SK-N-SH treated with all-trans-retinoic acid at 6 μM for 48 hours (cell line): Measurements from ENCODE around the gene WSCD2.

ENCODE experiments used
- ATAC-seq: fragments of 200-7000 bp; cut with Tn5 transposase; 3 replicates; pipeline ENCODE4 v1.9.1; 2020; ENCODE audit warnings: mild to moderate bottlenecking, moderate library complexity
- BACH2 ChIP-seq: fragments of 250-450 bp; sonication (Bioruptor Pico); IDR thresholded peaks from 2 replicates; pipeline ENCODE4 v1.9.0; 2021; ENCODE audit warnings: mild to moderate bottlenecking, borderline replicate concordance
- CREB5 ChIP-seq: fragments of 250-450 bp; sonication (Bioruptor Pico); IDR thresholded peaks from 2 replicates; pipeline ENCODE4 v1.5.1; 2020; ENCODE audit warnings: low read depth, mild to moderate bottlenecking, moderate library complexity
- CSDC2 ChIP-seq: fragments of 250-450 bp; sonication (Bioruptor Pico); IDR thresholded peaks from 2 replicates; pipeline ENCODE4 v1.5.0; 2020; ENCODE audit warnings: mild to moderate bottlenecking, moderate library complexity
- ESRRG ChIP-seq: fragments of 250-450 bp; sonication (Bioruptor Pico); IDR thresholded peaks from 2 replicates; pipeline ENCODE4 v1.6.1; 2021; ENCODE audit warnings: mild to moderate bottlenecking
- GLIS3 ChIP-seq: fragments of 250-450 bp; sonication (Bioruptor Pico); IDR thresholded peaks from 2 replicates; pipeline ENCODE4 v1.5.0; 2020; ENCODE audit warnings: mild to moderate bottlenecking, moderate library complexity
- OSR1 ChIP-seq: fragments of 250-450 bp; sonication (Bioruptor Pico); IDR thresholded peaks from 2 replicates; pipeline ENCODE4 v1.8.0; 2022; ENCODE audit warnings: moderate library complexity, mild to moderate bottlenecking, inconsistent platforms
- PATZ1 ChIP-seq: fragments of 250-450 bp; sonication (Bioruptor Pico); IDR thresholded peaks from 2 replicates; pipeline ENCODE4 v1.8.0; 2020; ENCODE audit warnings: mild to moderate bottlenecking, moderate library complexity, borderline replicate concordance
- POU6F1 ChIP-seq: fragments of 250-450 bp; sonication (Bioruptor Pico); IDR thresholded peaks from 2 replicates; pipeline ENCODE4 v1.8.0; 2021; ENCODE audit warnings: low read depth, mild to moderate bottlenecking, moderate library complexity, borderline replicate concordance
- PPARA ChIP-seq: fragments of 250-450 bp; sonication (Bioruptor Pico); IDR thresholded peaks from 2 replicates; pipeline ENCODE4 v1.5.0; 2020; ENCODE audit warnings: mild to moderate bottlenecking, borderline replicate concordance
- RARB ChIP-seq: fragments of 250-450 bp; sonication (Bioruptor Pico); IDR thresholded peaks from 2 replicates; pipeline ENCODE4 v1.8.0; 2021; ENCODE audit warnings: mild to moderate bottlenecking, moderate library complexity
- SNAI2 ChIP-seq: fragments of 250-450 bp; sonication (Bioruptor Pico); IDR thresholded peaks from 2 replicates; pipeline ENCODE4 v1.5.0; 2020; ENCODE audit warnings: mild to moderate bottlenecking, moderate library complexity
- TCF4 ChIP-seq: fragments of 250-450 bp; sonication (Bioruptor Pico); IDR thresholded peaks from 2 replicates; pipeline ENCODE4 v1.8.0; 2021; ENCODE audit warnings: mild to moderate bottlenecking, moderate library complexity, borderline replicate concordance
- TOX ChIP-seq: fragments of 250-450 bp; sonication (Bioruptor Pico); IDR thresholded peaks from 2 replicates; pipeline ENCODE4 v1.8.0; 2021; ENCODE audit warnings: mild to moderate bottlenecking, moderate library complexity, borderline replicate concordance
- TSHZ2 ChIP-seq: fragments of 250-450 bp; sonication (Bioruptor Pico); IDR thresholded peaks from 2 replicates; pipeline ENCODE4 v1.5.0; 2020; ENCODE audit warnings: mild to moderate bottlenecking, moderate library complexity
- ZC3H10 ChIP-seq: fragments of 250-450 bp; sonication (Bioruptor Pico); IDR thresholded peaks from 2 replicates; pipeline ENCODE4 v1.5.1; 2021; ENCODE audit warnings: mild to moderate bottlenecking, moderate library complexity
- ZFP3 ChIP-seq: fragments of 250-450 bp; sonication (Bioruptor Pico); IDR thresholded peaks from 2 replicates; pipeline ENCODE4 v1.5.0; 2020; ENCODE audit warnings: mild to moderate bottlenecking, moderate library complexity
- ZFP30 ChIP-seq: fragments of 450-650 bp; formaldehyde crosslinking; IDR thresholded peaks from 2 replicates; pipeline ENCODE4 v1.5.0; 2022; ENCODE audit warnings: mild to moderate bottlenecking, moderate library complexity
- ZNF565 ChIP-seq: fragments of 450-650 bp; formaldehyde crosslinking; conservative IDR thresholded peaks from 2 replicates; pipeline ENCODE4 v1.5.0; 2020; ENCODE audit warnings: low read depth, mild to moderate bottlenecking, moderate library complexity
- ZNF70 ChIP-seq: fragments of 450-650 bp; formaldehyde crosslinking; IDR thresholded peaks from 2 replicates; pipeline ENCODE4 v1.5.0; 2020; ENCODE audit warnings: mild to moderate bottlenecking, moderate library complexity
- ZNF8 ChIP-seq: fragments of 450-650 bp; formaldehyde crosslinking; IDR thresholded peaks from 2 replicates; pipeline ENCODE4 v1.5.0; 2020; ENCODE audit warnings: mild to moderate bottlenecking, moderate library complexity

The WSCD2 gene

GRCh38 chr12:108190529-108190928 lies 61.4 kb downstream of the WSCD2 start:
- no peak for ATAC-seq
- TF ChIP-seq CSDC2 (CRISPR knock-in tag), result no peak
- no peak for TF ChIP-seq ZFP30 (CRISPR knock-in tag)
- no peak for TF ChIP-seq GLIS3 (CRISPR knock-in tag)
- TF ChIP-seq PATZ1 (CRISPR knock-in tag), result no peak
- TF ChIP-seq ZNF70 (CRISPR knock-in tag), result no peak
- no peak for TF ChIP-seq PPARA (CRISPR knock-in tag)
- TF ChIP-seq TOX (CRISPR knock-in tag), result no peak
- no peak for TF ChIP-seq OSR1 (CRISPR knock-in tag)
- TF ChIP-seq TSHZ2 (CRISPR knock-in tag), result no peak
- no peak for TF ChIP-seq ZFP3
- no peak for TF ChIP-seq BACH2 (CRISPR knock-in tag)
- no peak for TF ChIP-seq ZC3H10 (CRISPR knock-in tag)
- TF ChIP-seq RARB (CRISPR knock-in tag), result no peak
- no peak for TF ChIP-seq CREB5 (CRISPR knock-in tag)
- TF ChIP-seq SNAI2 (CRISPR knock-in tag), result no peak
- TF ChIP-seq TCF4, result no peak
- TF ChIP-seq ZNF8 (CRISPR knock-in tag), result no peak
- no peak for TF ChIP-seq ZNF565 (CRISPR knock-in tag)

GRCh38 chr12:108191086-108191485 lies 62.0 kb downstream of the WSCD2 start:
- ATAC-seq, result no peak
- no peak for TF ChIP-seq ZNF70 (CRISPR knock-in tag)
- TF ChIP-seq PPARA (CRISPR knock-in tag), result no peak
- TF ChIP-seq RARB (CRISPR knock-in tag), result no peak
- no peak for TF ChIP-seq ZFP3
- no peak for TF ChIP-seq ESRRG (CRISPR knock-in tag)
- TF ChIP-seq POU6F1 (CRISPR knock-in tag), result no peak

- ATAC-seq, result no peak
- TF ChIP-seq OSR1 (CRISPR knock-in tag) (no peak), RARB (CRISPR knock-in tag) (no peak), ZFP3 (no peak), POU6F1 (CRISPR knock-in tag) (no peak), PATZ1 (CRISPR knock-in tag) (no peak), BACH2 (CRISPR knock-in tag) (no peak), ESRRG (CRISPR knock-in tag) (no peak), CSDC2 (CRISPR knock-in tag) (no peak), TCF4 (no peak), ZFP30 (CRISPR knock-in tag) (no peak), ZC3H10 (CRISPR knock-in tag) (no peak), TOX (CRISPR knock-in tag) (no peak)
Observed at GRCh38 chr12:108191938-108192337, 62.9 kb downstream of the WSCD2 start.
